H1 (cell line): Measurements from ENCODE around the gene RPL31. TPM values are rescaled to one million over a fixed set of nuclear protein-coding genes. Genes with fewer than 3 reads are reported as not detected.

Experiments
- CTCF ChIA-PET: fragments of 300-600 bp; sonication (Branson Sonifier 250); formaldehyde crosslinking; loops from one replicate; lab custom pipeline; 2021; ENCODE audit not compliant: partially characterized antibody; lab: Charles Lee
- POLR2A ChIA-PET: fragments of 300-600 bp; sonication (Branson Sonifier 250); formaldehyde crosslinking; loops from one replicate; lab custom pipeline; 2021; ENCODE audit warnings: inconsistent platforms; ENCODE audit not compliant: partially characterized antibody; lab: Charles Lee
- DNase-seq, 2 experiments: peaks; one replicate each; pipeline versions ENCODE4 v3.0.0 to v3.0.0-alpha.2; 2010 to 2022; ENCODE audit warnings: low spot score in 2 of 2, low read depth in 1 of 2, mixed read lengths in 1 of 2
- FAIRE-seq: peaks from 2 replicates; lab custom pipeline; 2011; peaks lifted over from hg19 to GRCh38; lab: Jason Lieb, UNC
- H2AFZ ChIP-seq: 2 replicates; pipeline ENCODE4 v1.8.1; 2012; ENCODE audit warnings: low read length, inconsistent platforms
- H2AK5ac ChIP-seq: 2 replicates; pipeline ENCODE4 v1.6.1; 2013; ENCODE audit warnings: low read depth, low read length
- H2BK120ac ChIP-seq: replicated peaks from 2 replicates; pipeline ENCODE3; 2013; ENCODE audit warnings: low read depth, low read length, inconsistent platforms
- H2BK12ac ChIP-seq: 2 replicates; pipeline ENCODE4 v1.6.1; 2013; ENCODE audit warnings: low read depth, low read length
- H2BK15ac ChIP-seq: 2 replicates; pipeline ENCODE4 v1.6.1; 2013; ENCODE audit warnings: low read length
- H2BK20ac ChIP-seq: 2 replicates; pipeline ENCODE4 v1.6.1; 2013; ENCODE audit warnings: low read length
- H2BK5ac ChIP-seq: 2 replicates; pipeline ENCODE4 v1.6.1; 2013; ENCODE audit warnings: low read depth, low read length
- H3K14ac ChIP-seq: 2 replicates; pipeline ENCODE4 v1.6.1; 2013; ENCODE audit warnings: inconsistent platforms; ENCODE audit not compliant: insufficient read length
- H3K18ac ChIP-seq: 2 replicates; pipeline ENCODE4 v1.6.1; 2013; ENCODE audit warnings: low read length; ENCODE audit errors: extremely low read depth
- H3K23ac ChIP-seq: 2 replicates; pipeline ENCODE4 v1.6.1; 2013; ENCODE audit warnings: inconsistent platforms; ENCODE audit not compliant: insufficient read length
- H3K23me2 ChIP-seq: 2 replicates; pipeline ENCODE4 v1.6.1; 2013; ENCODE audit warnings: low read depth, low read length
- H3K27ac ChIP-seq: 2 replicates; pipeline ENCODE4 v1.6.1; 2011; ENCODE audit warnings: low read depth, low read length, inconsistent platforms
- H3K27me3 ChIP-seq, 4 experiments: replicated peaks in 1 of 4; 1 replicate in 1 of 4; 2 replicates in 3 of 4; pipeline versions ENCODE4 v1.6.1 to v1.8.1; 2011 to 2013; ENCODE audit warnings: low read length in 3 of 4, mild to moderate bottlenecking in 3 of 4, inconsistent platforms in 2 of 4, mixed read lengths in 2 of 4, moderate library complexity in 1 of 4; ENCODE audit not compliant: control insufficient read depth in 3 of 4, insufficient read depth in 3 of 4; ENCODE audit errors: extremely low read depth in 1 of 4
- H3K36me3 ChIP-seq, 4 experiments: 2 replicates each; pipeline versions ENCODE4 v1.6.1 to v1.8.1; 2011 to 2013; ENCODE audit warnings: mild to moderate bottlenecking in 4 of 4, low read length in 3 of 4, moderate library complexity in 2 of 4, control low read depth in 1 of 4, inconsistent platforms in 1 of 4; ENCODE audit not compliant: insufficient read depth in 4 of 4, control insufficient read depth in 2 of 4
- H3K4ac ChIP-seq: replicated peaks from 2 replicates; pipeline ENCODE3; 2013; ENCODE audit warnings: low read length, low read depth, mixed read lengths, inconsistent platforms; ENCODE audit not compliant: insufficient read length
- H3K4me1 ChIP-seq, 4 experiments: replicated peaks in 1 of 4; 1 replicate in 1 of 4; 2 replicates in 3 of 4; pipeline versions ENCODE4 v1.6.1 to v1.8.1; 2011 to 2013; ENCODE audit warnings: low read length in 3 of 4, inconsistent platforms in 2 of 4, mixed read lengths in 1 of 4; ENCODE audit not compliant: insufficient read depth in 4 of 4, control insufficient read depth in 3 of 4
- H3K4me2 ChIP-seq, 2 experiments: 2 replicates each; pipeline versions ENCODE4 v1.6.1 to v1.8.1; 2011 to 2013; ENCODE audit warnings: low read depth in 2 of 2, low read length in 2 of 2, control low read depth in 1 of 2, inconsistent platforms in 1 of 2, mild to moderate bottlenecking in 1 of 2; ENCODE audit not compliant: insufficient read depth in 1 of 2
- H3K4me3 ChIP-seq, 4 experiments: fragments of 200-600, 300-600 bp in 1 of 4; sonication (generic), shearing (Covaris generic), sonication (Bioruptor Twin) in 1 of 4; 2 replicates each; pipeline versions ENCODE4 v1.5.1 to v1.8.1; 2011 to 2016; ENCODE audit warnings: low read length in 4 of 4, low read depth in 3 of 4, control low read depth in 2 of 4, inconsistent platforms in 2 of 4, mild to moderate bottlenecking in 2 of 4, mixed read lengths in 1 of 4, moderate library complexity in 1 of 4; ENCODE audit not compliant: insufficient read depth in 2 of 4; ENCODE audit errors: extremely low read depth in 1 of 4
- H3K56ac ChIP-seq: replicated peaks from 2 replicates; pipeline ENCODE3; 2013; ENCODE audit warnings: low read depth, mild to moderate bottlenecking, mixed read lengths, low read length, inconsistent platforms; ENCODE audit not compliant: insufficient read length
- H3K79me1 ChIP-seq: 2 replicates; pipeline ENCODE4 v1.6.1; 2013; ENCODE audit warnings: low read depth, low read length, control low read depth
- H3K79me2 ChIP-seq, 2 experiments: 2 replicates each; pipeline versions ENCODE4 v1.6.1 to v1.8.1; 2012 to 2013; ENCODE audit warnings: low read length in 2 of 2, mild to moderate bottlenecking in 2 of 2, inconsistent platforms in 1 of 2; ENCODE audit not compliant: insufficient read depth in 2 of 2, control insufficient read depth in 1 of 2
- H3K9ac ChIP-seq, 4 experiments: replicated peaks in 1 of 4; 1 replicate in 1 of 4; 2 replicates in 3 of 4; pipeline versions ENCODE4 v1.6.1 to v1.8.1; 2011 to 2013; ENCODE audit warnings: low read depth in 3 of 4, low read length in 3 of 4, control low read depth in 2 of 4, mild to moderate bottlenecking in 2 of 4, moderate library complexity in 2 of 4, inconsistent platforms in 1 of 4; ENCODE audit errors: extremely low read depth in 1 of 4
- H3K9me3 ChIP-seq, 2 experiments: 2 replicates each; pipeline versions ENCODE4 v1.6.1 to v1.8.1; 2012 to 2013; ENCODE audit warnings: mild to moderate bottlenecking in 2 of 2, moderate library complexity in 2 of 2, control low read depth in 1 of 2, inconsistent platforms in 1 of 2, low read depth in 1 of 2, low read length in 1 of 2, mixed read lengths in 1 of 2; ENCODE audit not compliant: insufficient read depth in 2 of 2
- H4K20me1 ChIP-seq, 2 experiments: replicated peaks in 1 of 2; 2 replicates each; pipeline versions ENCODE3 to v1.8.1; 2011 to 2013; ENCODE audit warnings: inconsistent platforms in 2 of 2, low read length in 2 of 2, mild to moderate bottlenecking in 1 of 2; ENCODE audit not compliant: insufficient read depth in 2 of 2, control insufficient read depth in 1 of 2
- H4K5ac ChIP-seq: 2 replicates; pipeline ENCODE4 v1.6.1; 2013; ENCODE audit warnings: low read length, low read depth, mixed read lengths, inconsistent platforms; ENCODE audit not compliant: insufficient read length
- H4K8ac ChIP-seq: 2 replicates; pipeline ENCODE4 v1.8.0; 2013; ENCODE audit warnings: mild to moderate bottlenecking, moderate library complexity, low read length, inconsistent platforms; ENCODE audit not compliant: insufficient read depth; ENCODE audit errors: extremely low read depth
- H4K91ac ChIP-seq: replicated peaks from 2 replicates; pipeline ENCODE3; 2013; ENCODE audit warnings: low read length, mixed read lengths, inconsistent platforms; ENCODE audit not compliant: insufficient read length
- CEBPB ChIP-seq: IDR thresholded peaks from 2 replicates; pipeline ENCODE4 v1.6.1; 2012; ENCODE audit warnings: low read depth, low read length
- CREB1 ChIP-seq: IDR thresholded peaks from 2 replicates; pipeline ENCODE4 v1.6.1; 2012; ENCODE audit warnings: inconsistent platforms
- GTF2F1 ChIP-seq: IDR thresholded peaks from 2 replicates; pipeline ENCODE4 v1.6.1; 2012; ENCODE audit warnings: low read depth, low read length, improper control_type of control experiment, borderline replicate concordance
- POU5F1 ChIP-seq: IDR thresholded peaks from 2 replicates; pipeline ENCODE4 v1.6.1; 2011; ENCODE audit warnings: low read depth, mild to moderate bottlenecking, low read length, moderate library complexity
- RBBP5 ChIP-seq: IDR thresholded peaks from 2 replicates; pipeline ENCODE4 v1.7.1; 2012; ENCODE audit warnings: low read depth, mild to moderate bottlenecking, inconsistent platforms, low read length, moderate library complexity, borderline replicate concordance
- SIX5 ChIP-seq: IDR thresholded peaks from 2 replicates; pipeline ENCODE4 v1.6.1; 2011; ENCODE audit warnings: mild to moderate bottlenecking, low read depth, low read length
- TBP ChIP-seq: IDR thresholded peaks from 2 replicates; pipeline ENCODE4 v1.6.1; 2011; ENCODE audit warnings: low read depth, low read length, improper control_type of control experiment
- USF2 ChIP-seq: IDR thresholded peaks from 2 replicates; pipeline ENCODE4 v1.6.1; 2011; ENCODE audit warnings: low read length, improper control_type of control experiment
- WGBS, 2 experiments: shearing (Covaris generic) in 1 of 2; methylation state at CpG; one replicate each; pipeline versions ENCODE4 v1.1.6 to v1.1.7; 2013 to 2015; ENCODE audit warnings: low lambda C conversion rate in 2 of 2, mixed read lengths in 2 of 2, inconsistent platforms in 1 of 2, low coverage in 1 of 2, missing lambda C conversion rate in 1 of 2; ENCODE audit not compliant: insufficient replicate concordance in 2 of 2, insufficient coverage in 1 of 2, insufficient read length in 1 of 2; ENCODE audit errors: extremely low coverage in 1 of 2, missing lambda C conversion rate in 1 of 2; 5-methylcytosine and 5-hydroxymethylcytosine counted together
- polyA plus RNA-seq, 7 experiments: library from polyadenylated mRNA; depleted of rRNA in 3 of 7; stranded (reverse) in 5 of 7; unstranded in 2 of 7; fragments of >200 nt in 5 of 7; fragments of 200-250 nt in 2 of 7; gene quantifications; 1 replicate in 5 of 7; 2 replicates in 1 of 7; 4 replicates in 1 of 7; pipeline versions ENCODE4 v1.2.1 to v1.2.3, GENCODE V29; 2011 to 2013; ENCODE audit warnings: missing spikeins in 2 of 7, mixed read lengths in 2 of 7
- total RNA-seq: library from RNA; stranded (reverse); fragmentation: NEBNext Ultra II Directional; extraction: Animal tissue kit (Norgen Biotek cat#: 25700); gene quantifications from 2 replicates; pipeline ENCODE4 v1.2.1, GENCODE V29; 2021

RPL31 gene
- total and polyA plus RNA-seq, 2 of the 8 experiments (the other 6 are each of a cell fraction or from before 2014, with no cell fraction given): 1,463 to 1,722 TPM

GRCh38 chr2:101018934-101019333 lies 16.8 kb downstream of the RPL31 start:
- Histone ChIP-seq H3K18ac (no peak overlapping the region), H3K79me2 (no peaks in the 10 kb centered on the region), H3K23me2 (no peaks in the 10 kb centered on the region), H3K4ac (no peak overlapping the region), H2BK15ac (no peak overlapping the region), H2AFZ (no peak overlapping the region), H2BK12ac (no peak overlapping the region), H4K20me1 (no peaks in the 10 kb centered on the region), H4K5ac (no peak overlapping the region), H3K79me1 (no peaks in the 10 kb centered on the region), H3K4me1 (no peaks in the 10 kb centered on the region), H3K4me3 (no peak overlapping the region), H4K91ac (no peak overlapping the region), H2BK5ac (no peak overlapping the region), H2BK120ac (no peak overlapping the region), H4K8ac (no peak overlapping the region), H2AK5ac (no peak overlapping the region), H3K27me3 (no peaks in the 10 kb centered on the region), H3K14ac (no peak overlapping the region), H3K9me3 (no peaks in the 10 kb centered on the region), H3K4me2 (no peak overlapping the region), H3K23ac (no peak overlapping the region), H3K9ac (no peak overlapping the region), H3K36me3 (peaks cover 4 to 65% (median 19%) of the 10 kb centered on the region in 4 experiments), H3K56ac (no peak overlapping the region), H3K27ac (no peak overlapping the region), H2BK20ac (no peak overlapping the region)
- ChIA-PET CTCF (interaction anchor here (1.6 kb wide), 1 partner anchor 244 kb away, joined by 3 read pairs; no protein-coding TSS in a partner anchor), POLR2A (no interaction called here)
- FAIRE-seq: no peak
- no peak for DNase-seq
- 92% methylated on average over 8 of the region's 8 CpGs; no CpG with 5 or more reads in 1 of the 2 experiments for WGBS, 2 experiments
- TF ChIP-seq GTF2F1 (no peak), TBP (no peak), SIX5 (no peak), CEBPB (no peak), CREB1 (no peak), RBBP5 (no peak), POU5F1 (no peak), USF2 (no peak)
